Sigmoid colon (tissue), 4 donors: Measurements from ENCODE around the gene NKAIN4.

Experiments used
- EP300 ChIP-seq, 4 donors: sonication (generic); formaldehyde crosslinking; IDR thresholded peaks; one replicate each; pipeline ENCODE4 v1.6.1; 2017; ENCODE audit warnings: antibody characterized with exemption in 4 of 4
- POLR2A ChIP-seq, 2 donors: fragments of 450-650 bp; IDR thresholded peaks; one replicate each; pipeline ENCODE4 v1.6.1; 2016; ENCODE audit warnings: antibody characterized with exemption in 2 of 2, mild to moderate bottlenecking in 2 of 2, moderate library complexity in 2 of 2

- no peak for TF ChIP-seq EP300 (IDR thresholded peaks at IDR 0.05)
- TF ChIP-seq POLR2A (IDR thresholded peaks at IDR 0.05), result no peak
Measured at GRCh38 chr20:63267691-63268090, 13.4 kb upstream of the NKAIN4 start.
